Hematopoietic multipotent progenitor cell treated with erythropoietin and hydrocortisone succinate and interleukin-3 and kit ligand, for 6 days (in vitro differentiated cells): Measurements from ENCODE around the gene TBC1D22A.
A peak's percentile ranks its signal among the peaks of the same experiment; 100 is the strongest.
"Not testable (repeated sequence)": the region's sequence is repeated elsewhere in the genome, so short reads cannot be mapped to it uniquely, and the experiment has no call there.

Experiments
- DNase-seq: peaks from one replicate; pipeline ENCODE4 v3.0.0-alpha.2; 2015

The TBC1D22A gene

DNA sequence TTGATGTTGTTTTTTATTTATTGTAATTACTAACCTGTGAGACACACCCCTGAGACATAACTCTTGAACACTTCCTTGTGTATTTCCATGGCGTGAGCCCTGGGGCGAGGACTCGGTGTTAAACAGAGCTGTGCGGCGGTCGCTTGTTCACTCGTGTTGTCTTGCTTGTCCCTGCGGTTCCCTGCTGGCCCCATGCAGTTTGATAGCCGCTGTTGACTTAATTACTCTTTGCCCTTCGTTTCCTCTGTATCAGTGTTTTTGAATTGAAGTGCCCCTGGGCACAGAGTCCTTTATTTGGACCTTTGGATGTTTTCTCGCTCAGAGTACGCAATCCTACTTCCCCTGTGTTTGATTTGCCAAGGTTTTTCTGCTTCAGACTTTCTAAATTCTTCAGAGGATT is 52.7 kb downstream of the TBC1D22A start:
- DNase-seq = no peak

- no peak for DNase-seq
Measured at GRCh38 chr22:46815559-46815895, 53.1 kb downstream of the TBC1D22A start.

DNA sequence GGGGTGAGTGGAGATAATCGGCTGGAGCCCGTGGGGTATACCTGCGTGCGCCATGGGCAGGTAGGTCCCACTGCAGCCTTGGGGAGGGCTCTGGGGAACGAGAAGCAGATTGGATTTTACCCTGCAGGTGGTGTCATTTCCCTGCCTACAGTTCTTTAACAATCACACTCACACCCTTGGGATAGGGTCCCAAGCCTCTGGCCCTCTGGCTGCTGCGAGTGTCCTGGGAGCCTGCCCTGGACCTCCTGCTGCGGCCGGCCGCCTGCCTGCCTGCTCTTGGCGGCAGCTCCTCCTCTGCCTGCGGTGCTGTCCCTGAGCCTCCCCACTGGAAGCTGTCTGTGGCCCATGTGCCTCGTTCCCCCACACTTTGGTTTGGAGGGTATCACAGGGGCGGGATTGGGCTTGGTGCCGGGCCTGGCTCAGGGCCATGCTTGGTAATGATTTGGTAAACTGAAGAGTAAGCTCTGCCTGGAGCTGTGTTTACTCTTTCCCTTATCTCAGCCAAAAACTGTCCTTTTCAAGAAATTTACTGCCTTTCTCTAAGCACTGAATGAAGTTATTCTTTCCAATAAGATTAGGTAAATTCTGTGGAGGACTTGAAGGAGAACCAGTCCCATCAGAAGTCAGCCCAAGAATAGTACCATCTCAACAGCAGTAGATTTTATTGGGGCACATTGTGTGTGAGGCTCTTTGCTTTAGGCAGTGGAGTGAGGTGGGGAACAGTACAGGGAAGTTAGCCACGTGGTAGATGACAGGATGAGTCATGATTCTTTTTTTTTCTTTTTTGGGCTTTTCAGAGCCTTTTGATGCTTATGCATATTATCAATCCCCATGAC is 53.7 kb downstream of the TBC1D22A start:
- peak; percentile 62 for DNase-seq

- not testable (repeated sequence) for DNase-seq
Measured at GRCh38 chr22:46817390-46817789, 54.9 kb downstream of the TBC1D22A start.

- DNase-seq = no peak
Measured at GRCh38 chr22:46823248-46823647, 60.8 kb downstream of the TBC1D22A start.

DNA sequence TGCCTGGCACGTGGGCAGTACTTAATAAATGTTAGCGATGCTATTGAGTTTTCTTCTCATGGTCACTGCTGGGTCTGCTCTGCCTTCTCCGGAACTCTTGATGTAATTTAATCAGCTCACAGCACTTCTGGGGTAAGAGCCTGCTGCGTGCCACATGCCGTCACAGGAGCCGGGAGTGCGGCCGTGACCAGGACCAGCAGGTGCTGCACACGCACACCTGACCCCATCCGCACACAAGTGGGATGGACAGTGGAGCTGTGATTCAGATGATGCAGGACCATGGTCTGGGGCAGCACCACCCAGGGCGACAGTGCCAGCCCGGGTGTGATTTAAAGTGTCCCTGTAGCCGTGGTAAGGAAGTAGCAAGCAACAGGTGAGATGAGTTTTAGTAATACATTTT is 61.2 kb downstream of the TBC1D22A start:
- DNase-seq = no peak

GRCh38 chr22:46824344-46824909 is 62.0 kb downstream of the TBC1D22A start:
- DNase-seq = no peak

GRCh38 chr22:46824980-46825544 is 62.6 kb downstream of the TBC1D22A start:
- DNase-seq = no peak

- no peak for DNase-seq
Measured at GRCh38 chr22:46826438-46827135, 64.1 kb downstream of the TBC1D22A start.

DNA sequence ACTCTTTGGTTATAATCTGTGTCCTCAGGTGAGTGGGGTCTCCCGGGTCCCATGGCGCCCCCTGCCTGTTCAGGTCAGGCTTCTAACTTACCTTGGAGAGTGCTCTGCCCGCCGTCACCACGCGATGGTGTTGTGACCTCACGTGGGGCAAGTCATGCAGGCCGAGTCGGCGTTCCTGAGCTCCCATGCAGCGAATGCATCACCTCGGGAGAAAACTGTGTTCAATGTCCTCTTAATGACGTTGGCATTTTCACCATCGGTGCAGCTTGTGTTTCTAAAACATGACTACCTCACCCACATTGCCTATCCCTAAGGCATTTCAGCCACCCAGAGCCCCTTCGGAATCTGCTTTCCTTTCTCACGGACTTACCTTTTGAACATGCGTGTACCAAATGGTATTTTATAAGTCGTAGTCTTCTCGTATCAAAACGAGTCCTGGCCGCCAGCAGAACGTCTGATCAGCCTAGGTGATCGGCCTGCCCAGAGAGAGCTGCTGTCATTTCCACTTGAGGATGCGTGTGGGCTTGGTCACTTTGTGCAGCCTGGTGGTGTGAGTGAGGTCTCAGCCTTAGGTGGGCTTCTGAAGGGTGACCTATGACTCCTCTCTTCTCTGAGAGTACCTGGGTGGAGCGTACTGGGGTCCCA is 64.8 kb downstream of the TBC1D22A start:
- DNase-seq = no peak

- DNase-seq = no peak
Measured at GRCh38 chr22:46827781-46828180, 65.3 kb downstream of the TBC1D22A start.

- no peak for DNase-seq
Measured at GRCh38 chr22:46828323-46828900, 66.0 kb downstream of the TBC1D22A start.

DNA sequence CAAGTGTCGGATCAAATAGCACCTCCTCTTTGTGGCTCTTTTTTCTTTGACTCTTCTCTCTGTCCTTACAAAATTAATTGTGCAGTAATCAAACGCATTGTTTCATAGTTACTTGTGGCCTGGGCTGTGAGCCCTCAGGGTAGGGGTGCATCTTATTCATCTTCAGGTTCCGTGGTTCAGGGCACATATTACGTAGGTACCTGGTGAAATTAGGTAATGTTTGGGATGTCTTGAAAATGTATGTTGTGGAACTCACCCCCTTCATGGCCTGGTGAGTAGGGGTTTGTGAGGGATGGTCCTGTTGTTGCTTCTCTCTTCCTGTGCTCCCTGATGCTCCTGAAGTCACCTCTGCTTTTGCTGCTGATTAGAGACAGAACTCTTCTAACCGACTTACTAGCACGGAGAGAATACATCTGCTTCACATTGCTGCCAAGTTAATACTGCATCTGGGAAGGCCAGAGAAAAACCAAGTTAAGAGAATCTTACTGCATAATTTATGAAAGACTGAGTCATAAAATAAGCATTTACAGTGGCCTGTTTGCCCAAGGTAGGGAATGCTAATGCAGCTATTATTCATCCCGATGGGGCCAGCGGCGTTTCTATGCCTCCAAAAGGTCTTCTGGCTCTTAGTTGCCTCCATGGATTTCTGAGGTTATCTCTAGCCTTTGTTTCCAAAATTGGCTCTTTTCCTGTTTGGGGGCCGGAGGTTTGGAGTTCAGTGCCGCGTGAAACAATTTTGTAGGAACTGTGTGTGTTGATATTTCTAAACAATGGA is 66.9 kb downstream of the TBC1D22A start:
- no peak for DNase-seq

DNA sequence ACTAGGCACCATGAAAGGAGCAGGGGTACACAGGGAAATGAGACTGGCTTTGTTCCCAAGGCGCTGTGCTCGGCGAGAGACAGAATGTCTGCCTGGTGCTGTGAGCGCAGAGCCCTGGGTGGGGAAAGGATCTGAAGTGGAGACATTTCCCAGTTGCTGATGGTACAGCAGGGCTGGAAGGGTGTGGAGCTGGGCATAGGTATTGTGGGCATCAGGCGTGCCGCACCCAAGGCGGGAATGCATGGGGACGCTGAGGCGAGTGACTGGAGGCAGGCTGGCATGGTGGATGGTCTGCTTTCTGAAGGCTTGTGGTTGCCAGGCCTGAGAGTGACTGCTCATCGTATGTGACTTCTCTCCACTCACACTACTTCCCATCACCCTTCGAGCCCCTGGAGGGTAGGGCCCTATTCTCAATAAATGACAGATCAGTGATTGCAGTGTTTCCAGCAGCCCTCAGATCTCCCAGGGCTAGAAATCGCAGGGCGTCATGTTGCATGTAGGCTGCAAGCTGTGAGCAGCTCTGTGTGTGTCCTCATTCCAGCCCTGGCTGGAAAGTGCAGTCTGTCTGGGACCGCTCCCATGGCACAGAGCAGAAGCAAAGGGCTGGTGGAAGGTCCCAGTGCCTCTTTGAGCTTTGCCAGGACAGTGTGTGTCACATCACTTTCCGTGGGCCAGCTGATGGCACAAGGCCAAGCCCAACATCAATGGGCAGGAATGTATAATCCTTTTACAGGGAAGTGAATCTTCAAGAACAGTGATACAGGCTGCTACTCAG is 67.7 kb downstream of the TBC1D22A start:
- peak; percentile 5 for DNase-seq

DNA sequence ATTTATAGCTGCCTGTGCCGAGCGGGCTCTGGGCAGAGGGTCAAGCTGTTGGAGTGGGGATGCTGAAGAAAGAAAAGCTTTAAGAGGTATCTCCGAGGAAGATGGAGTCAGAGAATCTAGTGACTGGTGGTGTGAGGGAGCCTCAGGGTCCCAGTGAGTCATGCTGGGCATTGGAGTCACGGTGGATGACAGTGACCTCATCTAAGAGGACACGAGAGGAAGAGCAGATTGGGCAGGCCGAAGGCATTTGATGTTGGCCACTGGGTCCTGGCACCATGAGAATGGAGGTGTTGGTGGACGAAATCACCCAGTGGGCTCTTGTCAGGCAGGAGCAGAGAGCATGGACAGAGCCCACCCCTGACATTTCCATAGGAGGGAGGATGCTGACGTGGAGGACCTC is 68.4 kb downstream of the TBC1D22A start:
- no peak for DNase-seq

DNA sequence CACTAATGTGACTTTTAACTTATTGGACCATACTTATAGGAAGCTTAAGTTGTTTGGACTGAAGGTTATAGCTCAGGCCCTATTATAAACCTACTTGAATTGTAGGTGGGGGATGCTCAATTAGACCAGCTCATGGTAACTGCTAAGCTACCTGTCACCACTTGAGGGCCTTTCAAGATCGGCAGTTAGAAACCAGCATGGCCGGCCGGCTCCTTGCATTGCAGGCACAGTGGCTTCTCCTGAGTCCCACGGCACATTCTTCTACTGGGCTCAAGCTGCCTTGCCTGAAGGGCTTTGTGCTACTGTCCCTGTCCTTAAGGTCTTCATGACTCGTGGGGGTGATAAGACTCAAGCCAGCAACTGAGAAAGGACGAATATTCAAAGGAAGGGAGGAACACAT is 70.8 kb downstream of the TBC1D22A start:
- peak; percentile 47 for DNase-seq

- no peak for DNase-seq
Measured at GRCh38 chr22:46834021-46834737, 71.7 kb downstream of the TBC1D22A start.

- DNase-seq = no peak
Measured at GRCh38 chr22:46835288-46835687, 72.8 kb downstream of the TBC1D22A start.

DNA sequence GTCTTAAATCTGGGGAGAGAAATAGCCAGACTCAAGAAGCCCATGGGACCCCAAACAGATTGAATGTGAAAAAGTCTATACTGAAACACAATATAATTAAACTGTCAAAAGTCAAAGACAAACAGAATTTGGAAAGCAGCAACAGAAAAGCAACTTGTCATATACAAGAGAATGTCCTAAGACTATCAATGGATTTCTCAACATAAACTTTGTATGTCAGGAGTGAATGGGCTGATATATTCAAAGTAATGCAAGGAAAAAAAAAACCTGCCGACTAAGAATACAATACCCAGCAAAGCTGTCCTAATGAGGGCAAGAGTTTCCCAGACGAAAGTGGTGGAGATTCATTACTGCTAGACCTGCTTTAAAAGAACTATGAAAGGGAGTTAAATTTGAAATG is 73.2 kb downstream of the TBC1D22A start:
- no peak for DNase-seq

GRCh38 chr22:46841522-46841921 is 79.1 kb downstream of the TBC1D22A start:
- no peak for DNase-seq

DNA sequence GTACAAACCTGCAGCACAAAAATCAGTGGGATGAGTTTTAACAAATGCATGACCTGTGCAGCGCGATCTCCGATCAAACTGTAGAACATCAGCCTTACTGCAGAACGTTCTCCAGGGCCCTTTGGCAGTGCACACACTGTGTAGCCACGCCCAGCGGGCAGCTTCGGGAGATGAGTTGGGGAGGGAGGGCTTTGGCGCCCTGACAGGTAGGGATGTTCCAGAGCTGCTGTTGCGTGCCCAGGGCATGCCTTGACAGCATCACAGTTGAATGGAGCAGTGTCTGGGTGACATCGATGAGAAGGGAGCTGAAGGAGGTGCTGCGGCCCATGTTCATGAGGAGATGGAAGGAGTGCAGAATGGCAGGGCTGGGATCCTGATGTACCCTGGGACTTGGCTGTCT is 80.2 kb downstream of the TBC1D22A start:
- DNase-seq = no peak
